VCaP (cell line): ENCODE results near the gene TMC8.

Experiments
- H3K27ac ChIP-seq: fragments of 450-650 bp; 2 replicates; pipeline ENCODE4 v1.5.1; 2017
- CTCF ChIP-seq: fragments of 450-650 bp; conservative IDR thresholded peaks from 2 replicates; pipeline ENCODE4 v1.5.1; 2017; ENCODE audit warnings: mild to moderate bottlenecking, moderate library complexity

Gene TMC8

DNA sequence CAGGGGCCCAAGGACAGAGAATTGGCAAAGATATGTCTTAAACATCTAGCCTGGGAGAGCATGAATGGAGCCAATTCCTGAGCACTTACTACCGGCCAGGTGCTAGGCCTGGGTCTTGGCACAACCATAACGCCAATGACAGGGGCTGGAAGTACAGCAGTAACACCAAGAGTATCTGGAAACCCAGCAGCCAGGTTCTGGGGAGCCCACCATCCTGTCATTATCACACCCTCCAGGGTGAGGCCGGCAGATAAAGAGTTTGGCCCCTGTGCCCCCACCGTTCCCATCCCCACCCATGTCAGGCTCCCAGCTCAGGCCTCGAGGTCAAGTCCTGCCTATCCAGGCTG is 508 bp upstream of the TMC8 start:
- no peak for TF ChIP-seq CTCF
- peak overlapping the region; percentile 93 for H3K27ac ChIP-seq

- TF ChIP-seq CTCF = no peak; the same call in 1 of the 2 replicates
- H3K27ac ChIP-seq = peak overlapping the region; percentile 93
These were observed 857 bp downstream of the TMC8 start for GRCh38 chr17:78131172-78132083.

- peak; percentile 20; the same call in 1 of the 2 replicates for TF ChIP-seq CTCF
- peak overlapping the region; percentile 93 for H3K27ac ChIP-seq
These were observed 1.6 kb downstream of the TMC8 start for GRCh38 chr17:78132084-78132676.

DNA sequence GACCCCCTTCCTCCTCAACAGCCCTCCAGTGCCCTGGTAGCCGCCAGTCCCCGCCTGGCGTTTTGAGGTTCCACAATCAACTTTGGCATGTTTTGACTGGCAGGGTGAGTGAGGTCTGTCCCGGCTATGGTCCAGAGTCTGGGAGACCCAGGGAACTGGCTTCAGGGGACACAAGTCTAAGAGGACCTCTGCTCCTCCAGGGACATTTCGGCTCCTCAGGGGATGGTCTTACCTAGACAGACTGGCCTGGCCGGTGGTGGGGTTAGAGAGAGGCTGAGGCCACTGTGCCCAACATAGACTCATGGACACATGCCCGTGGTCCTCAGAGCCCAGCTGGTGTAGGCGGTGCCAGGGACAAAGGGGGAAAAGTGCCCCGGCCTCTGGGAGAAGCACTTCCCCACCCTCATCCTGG is 2.2 kb downstream of the TMC8 start:
- TF ChIP-seq CTCF = no peak
- peak overlapping the region; percentile 93 for H3K27ac ChIP-seq

DNA sequence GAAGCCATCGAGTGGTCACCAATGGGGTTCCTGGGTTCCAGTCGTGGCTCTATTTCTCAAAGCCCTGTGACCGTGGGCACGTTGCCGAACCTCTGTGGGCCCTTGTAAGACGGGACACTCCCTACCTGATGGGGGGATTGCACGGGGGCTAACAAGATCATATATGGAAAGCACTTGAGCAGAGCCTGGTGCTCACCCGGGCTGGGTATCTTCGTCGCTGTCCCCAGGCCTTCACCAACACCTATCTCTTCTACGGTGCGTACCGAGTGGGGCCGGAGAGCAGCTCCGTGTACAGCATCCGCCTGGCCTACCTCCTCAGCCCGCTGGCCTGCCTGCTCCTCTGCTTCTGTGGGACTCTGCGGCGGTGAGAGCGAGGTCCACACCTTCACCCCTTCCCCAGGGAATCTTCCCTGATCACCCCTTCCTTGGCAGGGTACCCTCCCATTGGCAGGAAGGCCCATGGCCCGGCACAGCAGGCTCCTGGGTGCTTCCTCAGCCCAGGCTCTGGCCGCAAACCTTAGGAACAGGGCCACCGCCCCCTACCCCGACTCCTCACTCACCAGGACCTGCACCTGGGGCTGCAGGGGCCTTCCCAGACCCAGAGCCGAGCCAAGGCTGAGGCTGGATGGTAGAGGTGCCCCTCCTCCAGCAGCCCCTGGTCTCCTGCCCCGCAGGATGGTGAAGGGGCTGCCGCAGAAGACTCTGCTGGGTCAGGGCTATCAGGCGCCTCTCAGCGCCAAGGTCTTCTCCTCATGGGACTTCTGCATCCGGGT is 2.8 kb downstream of the TMC8 start:
- peak overlapping the region; percentile 93 for H3K27ac ChIP-seq
- no peak for TF ChIP-seq CTCF

DNA sequence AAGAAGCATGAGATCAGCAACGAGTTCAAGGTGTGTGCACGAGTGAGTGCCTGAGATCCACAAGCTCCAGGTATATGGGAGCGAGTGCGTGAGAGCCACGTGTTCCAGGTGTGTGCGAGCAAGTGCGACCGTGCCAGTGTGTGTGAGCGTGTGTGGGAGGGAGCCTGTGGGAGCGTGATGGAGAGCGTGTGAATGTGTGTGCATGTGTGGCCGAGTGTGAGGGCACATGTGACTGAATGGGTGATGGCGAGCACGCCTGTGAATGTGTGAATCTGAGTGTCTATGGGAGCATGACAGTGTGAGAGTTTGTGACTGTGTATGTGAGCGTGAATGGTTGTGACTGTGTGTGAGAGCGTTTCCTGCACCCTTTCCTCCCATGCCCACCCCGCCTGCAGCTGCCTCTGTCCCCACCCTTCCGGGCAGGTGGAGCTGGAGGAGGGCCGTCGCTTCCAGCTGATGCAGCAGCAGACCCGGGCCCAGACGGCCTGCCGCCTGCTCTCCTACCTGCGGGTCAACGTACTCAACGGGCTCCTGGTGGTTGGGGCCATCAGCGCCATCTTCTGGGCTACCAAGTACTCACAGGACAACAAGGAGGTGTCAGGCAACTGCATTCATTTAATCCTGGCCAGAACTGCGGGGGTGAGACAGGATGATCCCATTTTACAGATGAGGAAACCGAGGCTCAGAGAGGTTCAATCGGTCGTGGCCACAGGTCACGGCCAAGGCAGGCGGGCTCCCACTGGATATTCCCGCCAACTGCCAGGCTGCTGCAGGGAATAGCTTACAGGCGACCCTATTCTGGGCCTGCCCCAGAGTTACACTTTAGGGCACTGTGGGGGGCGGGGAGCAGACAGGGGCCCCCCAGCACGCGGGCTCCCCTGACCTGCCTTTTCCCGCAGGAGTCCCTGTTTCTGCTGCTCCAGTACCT is 3.7 kb downstream of the TMC8 start:
- TF ChIP-seq CTCF = peak; percentile 77
- no peak overlapping the region for H3K27ac ChIP-seq
